Mesothelial cell of epicardium (in vitro differentiated cells): ENCODE data around the gene SPI1. TPM values are rescaled to one million over a fixed set of nuclear protein-coding genes. Genes with fewer than 3 reads are reported as not detected.
"Not testable (repeated sequence)": the region's sequence is repeated elsewhere in the genome, so short reads cannot be mapped to it uniquely, and the experiment has no call there.

Experiments used
- DNase-seq, 2 experiments: peaks; one replicate each; pipeline ENCODE4 v3.0.0; 2021; ENCODE audit warnings: low spot score in 2 of 2; ENCODE audit not compliant: unreplicated experiment in 2 of 2
- H3K27ac Mint-ChIP-seq: 2 replicates; pipeline ENCODE4 v1.8.0; 2021; ENCODE audit warnings: mixed read lengths
- H3K27me3 Mint-ChIP-seq: 2 replicates; pipeline ENCODE4 v1.8.0; 2021; ENCODE audit warnings: low read depth, mixed read lengths
- H3K36me3 Mint-ChIP-seq: 2 replicates; pipeline ENCODE4 v1.8.0; 2021; ENCODE audit warnings: mixed read lengths
- H3K4me1 Mint-ChIP-seq: 2 replicates; pipeline ENCODE4 v1.8.0; 2021; ENCODE audit warnings: mixed read lengths
- H3K4me3 Mint-ChIP-seq: 2 replicates; pipeline ENCODE4 v1.8.0; 2021; ENCODE audit warnings: mild to moderate bottlenecking, moderate library complexity, mixed read lengths
- H3K9me3 Mint-ChIP-seq: 2 replicates; pipeline ENCODE4 v1.8.0; 2021; ENCODE audit warnings: mixed read lengths
- total RNA-seq: library from RNA; stranded (reverse); gene quantifications from 3 replicates; pipeline ENCODE4 v1.2.1, GENCODE V29; 2021
- TF ChIP-seq, protein P1 (sequence below): fragments of 200-600 bp; sonication (generic); IDR thresholded peaks from one replicate; pipeline ENCODE4 v1.5.0; 2021; ENCODE audit warnings: antibody characterized with exemption; ENCODE audit not compliant: unreplicated experiment

Gene SPI1
- total RNA-seq, 1 donor from 2014 or later = not detected

DNA sequence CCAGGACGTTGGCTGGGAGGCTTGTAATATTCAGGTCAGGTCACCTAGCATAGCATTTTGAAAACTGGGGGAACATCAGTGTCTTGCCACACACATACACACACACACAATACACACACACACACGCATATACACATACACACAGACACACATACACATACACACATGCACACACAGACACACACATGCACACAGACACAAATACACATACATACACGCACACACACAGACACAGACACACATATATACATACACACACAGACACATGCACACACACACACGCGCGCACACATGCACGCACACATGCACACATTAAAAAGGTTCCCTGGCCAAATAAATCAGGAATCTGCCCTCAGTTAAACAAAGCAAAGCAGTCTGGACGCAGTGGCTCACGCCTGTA is 38.3 kb downstream of the SPI1 start:
- DNase-seq = no peak
- TF ChIP-seq, protein P1, sequence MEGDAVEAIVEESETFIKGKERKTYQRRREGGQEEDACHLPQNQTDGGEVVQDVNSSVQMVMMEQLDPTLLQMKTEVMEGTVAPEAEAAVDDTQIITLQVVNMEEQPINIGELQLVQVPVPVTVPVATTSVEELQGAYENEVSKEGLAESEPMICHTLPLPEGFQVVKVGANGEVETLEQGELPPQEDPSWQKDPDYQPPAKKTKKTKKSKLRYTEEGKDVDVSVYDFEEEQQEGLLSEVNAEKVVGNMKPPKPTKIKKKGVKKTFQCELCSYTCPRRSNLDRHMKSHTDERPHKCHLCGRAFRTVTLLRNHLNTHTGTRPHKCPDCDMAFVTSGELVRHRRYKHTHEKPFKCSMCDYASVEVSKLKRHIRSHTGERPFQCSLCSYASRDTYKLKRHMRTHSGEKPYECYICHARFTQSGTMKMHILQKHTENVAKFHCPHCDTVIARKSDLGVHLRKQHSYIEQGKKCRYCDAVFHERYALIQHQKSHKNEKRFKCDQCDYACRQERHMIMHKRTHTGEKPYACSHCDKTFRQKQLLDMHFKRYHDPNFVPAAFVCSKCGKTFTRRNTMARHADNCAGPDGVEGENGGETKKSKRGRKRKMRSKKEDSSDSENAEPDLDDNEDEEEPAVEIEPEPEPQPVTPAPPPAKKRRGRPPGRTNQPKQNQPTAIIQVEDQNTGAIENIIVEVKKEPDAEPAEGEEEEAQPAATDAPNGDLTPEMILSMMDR = no peak

DNA sequence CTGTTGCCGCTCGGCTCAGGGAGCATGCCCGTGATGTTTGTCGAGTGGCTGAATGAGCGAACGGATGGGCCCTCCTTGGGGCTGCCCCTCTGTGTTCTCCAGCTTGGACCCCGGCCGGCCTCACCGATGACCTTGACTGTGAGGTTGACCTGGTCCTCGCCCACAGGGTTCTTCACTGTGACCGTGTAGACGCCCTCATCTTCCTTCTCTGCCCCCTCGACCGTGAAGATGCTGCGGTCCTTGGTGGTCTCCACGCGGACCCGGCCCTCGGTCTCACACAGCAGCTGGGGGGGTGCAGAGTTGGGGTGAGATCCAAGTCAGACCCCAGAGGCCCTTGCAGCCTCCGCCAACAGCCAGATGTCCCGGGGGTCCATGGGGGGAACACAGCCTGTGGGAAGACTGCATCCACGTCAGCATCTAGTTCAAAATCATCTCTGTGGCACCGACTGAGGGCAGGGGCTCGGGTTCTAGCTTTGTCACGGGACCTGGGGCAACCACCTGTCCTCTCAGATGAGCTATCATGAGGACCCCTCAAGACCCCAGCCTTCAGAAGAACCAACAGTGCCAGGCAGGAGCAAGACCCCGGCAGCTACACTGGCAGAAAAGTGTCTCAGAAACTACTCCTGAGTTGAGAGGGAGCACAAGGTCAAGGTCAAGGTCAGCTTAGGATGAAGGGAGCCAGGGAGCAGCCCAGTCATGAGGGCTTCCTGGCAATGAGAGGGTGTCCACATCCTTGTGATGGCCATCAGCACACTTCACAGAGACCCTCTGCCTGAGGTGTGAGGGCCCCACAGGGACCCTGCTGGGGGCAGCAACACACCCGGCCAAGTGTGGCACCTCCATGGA is 39.7 kb downstream of the SPI1 start:
- Mint-ChIP-seq H3K4me3 (no peak overlapping the region), H3K36me3 (no peaks in the 10 kb centered on the region), H3K9me3 (no peaks in the 10 kb centered on the region), H3K27me3 (no peaks in the 10 kb centered on the region), H3K4me1 (no peaks in the 10 kb centered on the region), H3K27ac (no peak overlapping the region)
- no peak for DNase-seq
- TF ChIP-seq, protein P1 = no peak

More for the DNA sequence above, 38.3 kb downstream of the SPI1 start:
- Mint-ChIP-seq H3K4me3 (no peak overlapping the region), H3K9me3 (no peaks in the 10 kb centered on the region), H3K27ac (no peak overlapping the region), H3K27me3 (no peaks in the 10 kb centered on the region), H3K36me3 (no peaks in the 10 kb centered on the region), H3K4me1 (no peaks in the 10 kb centered on the region)

DNA sequence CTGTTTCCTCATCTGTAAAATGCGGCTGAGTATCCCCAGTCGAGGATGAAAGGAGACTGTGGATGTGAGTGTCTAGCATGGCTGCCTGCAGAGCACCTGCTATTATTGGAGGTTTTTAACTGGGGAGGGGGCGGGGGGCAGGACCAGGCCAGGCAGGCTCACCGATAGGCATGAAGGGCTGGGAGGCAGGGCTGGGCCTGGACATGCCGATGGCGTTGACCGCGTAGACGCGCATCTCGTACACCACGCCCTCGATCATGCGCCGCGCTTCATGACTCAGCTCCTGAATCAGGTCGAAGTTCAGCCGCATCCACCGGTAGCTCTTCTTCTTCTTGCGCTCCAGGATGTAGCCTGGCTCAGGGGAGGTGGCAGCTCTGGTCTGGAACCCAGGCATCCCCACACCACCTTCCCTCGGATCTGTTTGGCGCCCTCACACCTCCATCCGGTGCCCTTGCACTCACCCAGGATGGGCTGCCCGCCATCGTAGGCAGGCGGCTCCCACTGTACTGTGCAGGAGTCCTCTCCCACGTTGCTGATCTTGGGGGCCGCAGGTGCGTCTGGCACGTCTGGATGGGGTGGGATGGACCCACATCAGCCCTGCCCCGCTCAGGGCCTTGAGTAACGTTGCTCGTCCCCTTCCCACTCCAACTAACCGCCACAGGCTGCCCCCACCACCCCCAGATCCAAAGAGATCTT is 41.0 kb downstream of the SPI1 start:
- no peaks in the 10 kb centered on the region for H3K27me3 Mint-ChIP-seq
- no peak overlapping the region for H3K4me3 Mint-ChIP-seq
- H3K9me3 Mint-ChIP-seq = no peaks in the 10 kb centered on the region
- DNase-seq = no peak
- no peaks in the 10 kb centered on the region for H3K4me1 Mint-ChIP-seq
- no peak overlapping the region for H3K27ac Mint-ChIP-seq
- H3K36me3 Mint-ChIP-seq = no peaks in the 10 kb centered on the region
- TF ChIP-seq, protein P1 = no peak

DNA sequence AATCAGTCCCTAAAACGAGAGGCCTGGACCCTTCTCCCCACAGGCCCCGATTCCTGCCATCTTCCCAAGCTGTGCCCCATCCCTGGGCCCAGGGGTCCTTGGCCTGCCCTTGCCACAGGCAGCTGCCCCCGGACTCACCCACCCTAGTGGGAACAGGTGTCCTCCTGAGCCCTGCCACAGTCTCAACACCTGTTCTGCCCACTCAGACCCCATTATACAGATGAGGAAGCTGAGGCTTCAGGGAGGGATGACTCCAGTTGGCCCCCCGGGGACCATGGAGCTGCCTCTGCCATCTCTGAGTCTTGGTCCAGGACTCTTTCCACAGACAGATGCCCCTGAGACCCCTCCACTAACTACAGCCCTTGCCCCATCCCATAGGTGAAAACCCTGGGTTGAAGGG is 41.8 kb downstream of the SPI1 start:
- TF ChIP-seq, protein P1 = no peak
- Mint-ChIP-seq H3K27ac (no peak overlapping the region), H3K4me3 (no peak overlapping the region), H3K36me3 (no peaks in the 10 kb centered on the region), H3K9me3 (no peaks in the 10 kb centered on the region), H3K4me1 (no peaks in the 10 kb centered on the region), H3K27me3 (no peaks in the 10 kb centered on the region)
- no peak for DNase-seq

DNA sequence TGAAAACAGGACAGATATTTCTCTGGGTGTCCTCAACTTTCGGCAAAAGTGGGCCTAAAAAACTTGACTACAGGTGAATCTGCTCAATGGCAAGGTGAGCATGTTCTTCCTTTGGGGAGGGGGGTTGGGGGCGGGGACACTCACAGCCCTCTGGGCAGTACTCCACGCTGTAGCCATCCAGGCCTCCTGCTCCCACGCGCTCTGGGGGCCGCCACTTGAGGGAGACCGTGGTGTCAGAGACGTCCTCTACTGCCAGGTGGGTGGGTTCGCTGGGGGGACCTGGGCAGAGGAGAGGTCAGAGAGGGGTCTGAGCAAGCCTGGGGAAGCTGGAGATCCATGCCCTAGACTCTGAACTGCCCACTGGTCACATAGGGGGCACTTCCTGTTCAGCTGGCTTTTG is 42.6 kb downstream of the SPI1 start:
- Mint-ChIP-seq H3K4me3 (no peak overlapping the region), H3K27me3 (no peaks in the 10 kb centered on the region), H3K27ac (no peak overlapping the region)

DNA sequence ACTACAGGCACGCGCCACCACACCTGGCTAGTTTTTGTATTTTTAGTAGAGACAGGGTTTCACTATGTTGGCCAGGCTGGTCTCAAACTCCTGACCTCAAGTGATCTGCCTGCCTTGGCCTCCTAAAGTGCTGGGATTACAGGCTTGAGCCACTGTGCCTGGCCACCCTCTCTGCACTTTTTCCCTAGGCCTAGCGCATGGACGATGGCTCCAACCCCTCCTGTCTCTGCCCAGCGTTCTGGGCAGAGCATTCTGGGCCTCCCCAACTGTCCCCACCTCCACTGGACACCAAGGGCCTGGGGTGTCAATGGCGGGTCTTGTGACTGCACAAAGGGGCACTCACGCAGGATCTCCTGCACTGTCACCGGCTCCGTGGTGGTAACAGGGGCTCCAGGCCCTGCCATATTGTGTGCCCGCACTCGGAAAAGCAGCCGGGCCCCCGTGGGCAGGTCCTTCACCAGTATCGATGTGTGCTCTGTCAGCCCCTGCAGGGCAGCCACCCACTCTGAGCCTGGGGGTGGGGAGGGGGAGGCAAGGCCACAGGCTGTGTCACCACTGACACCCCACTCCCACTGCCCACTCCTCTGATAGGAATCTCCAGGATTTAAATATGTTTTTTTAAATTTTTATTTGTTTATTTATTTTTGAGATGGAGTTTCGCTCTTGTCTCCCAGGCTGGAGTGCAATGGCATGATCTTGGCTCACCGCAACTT is 43.5 kb downstream of the SPI1 start:
- not testable (repeated sequence) for H3K36me3 Mint-ChIP-seq, H3K27ac Mint-ChIP-seq, DNase-seq, H3K4me1 Mint-ChIP-seq, H3K9me3 Mint-ChIP-seq, H3K4me3 Mint-ChIP-seq, H3K27me3 Mint-ChIP-seq

More for the DNA sequence above, 42.6 kb downstream of the SPI1 start:
- Mint-ChIP-seq H3K9me3 (no peaks in the 10 kb centered on the region), H3K36me3 (peaks cover 2% of the 10 kb centered on the region), H3K4me1 (no peaks in the 10 kb centered on the region)
- no peak for DNase-seq
- TF ChIP-seq, protein P1 = no peak
